Activated T-helper 1 cell treated with anti-CD3 and anti-CD28 coated beads, Interleukin-12 subunit alpha, Interleukin-12 subunit beta, Interleukin-2, Interleukin-4 antibody, amounts not matched to agents 30 ng/mL and 10 ng/mL and 1 ng/mL, durations not matched to agents 14 hours and 24 hours and 36 hours (primary cell): ENCODE data around the gene YTHDF1. TPM values are rescaled to one million over a fixed set of nuclear protein-coding genes. Genes with fewer than 3 reads are reported as not detected.

Experiments
- DNase-seq: peaks from one replicate; pipeline ENCODE4 v3.0.0; 2021; ENCODE audit warnings: low spot score
- H3K27ac Mint-ChIP-seq: one replicate; pipeline ENCODE4 v1.8.0; 2021; ENCODE audit warnings: mild to moderate bottlenecking, mixed read lengths
- H3K27me3 Mint-ChIP-seq: one replicate; pipeline ENCODE4 v1.8.0; 2022; ENCODE audit warnings: mild to moderate bottlenecking, moderate library complexity, mixed read lengths; ENCODE audit not compliant: insufficient read depth
- H3K36me3 Mint-ChIP-seq: one replicate; pipeline ENCODE4 v1.8.0; 2021; ENCODE audit warnings: low read depth, mixed read lengths
- H3K4me1 Mint-ChIP-seq: one replicate; pipeline ENCODE4 v1.8.0; 2021; ENCODE audit warnings: low read depth, mixed read lengths
- H3K4me3 Mint-ChIP-seq: one replicate; pipeline ENCODE4 v1.8.0; 2021; ENCODE audit warnings: mild to moderate bottlenecking, moderate library complexity, mixed read lengths
- H3K9me3 Mint-ChIP-seq: one replicate; pipeline ENCODE4 v1.8.0; 2021; ENCODE audit warnings: mixed read lengths
- intact Hi-C: fragments of 100-400 bp; cut with micrococcal nuclease; formaldehyde crosslinking; loops from one replicate; pipeline ENCODE4 v1.15.1; 2024
- total RNA-seq: library from RNA; stranded (reverse); gene quantifications from 2 replicates; pipeline ENCODE4 v1.2.3, GENCODE V29; 2022

Gene YTHDF1
- total RNA-seq, 1 donor from 2014 or later: 49.0 TPM

DNA sequence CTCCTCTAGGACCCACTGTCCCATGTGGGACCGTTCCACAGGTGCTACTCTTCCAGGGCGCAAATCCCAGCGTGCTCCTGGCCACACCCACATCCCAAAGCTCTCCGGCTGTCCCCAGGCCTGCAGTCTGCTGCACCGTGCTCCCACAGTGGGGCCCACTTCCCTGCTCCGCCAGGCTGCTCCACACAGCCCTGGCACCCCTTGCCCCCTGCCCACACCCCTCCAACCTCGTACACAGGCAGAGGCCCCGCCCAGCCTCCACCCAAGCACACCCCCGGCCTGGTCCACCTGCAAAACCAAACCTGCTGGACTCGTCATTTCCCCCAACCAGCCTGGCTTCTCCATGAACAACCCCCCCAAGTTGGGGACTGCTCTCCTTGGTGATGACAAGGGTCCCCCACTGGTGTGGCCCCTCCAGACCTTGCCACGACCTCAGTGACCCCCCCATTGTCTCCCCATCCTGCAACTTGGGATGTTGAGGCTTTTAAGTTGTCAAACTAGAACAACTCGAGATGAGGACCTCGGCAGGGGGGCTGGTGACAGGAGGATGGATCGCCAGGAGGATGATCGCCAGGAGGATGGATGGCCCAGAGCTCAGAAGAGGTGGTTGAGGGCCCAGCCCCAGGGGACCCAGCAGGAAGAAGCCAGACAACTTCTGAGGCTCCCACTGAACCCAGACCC lies 27.1 kb downstream of the YTHDF1 start:
- Mint-ChIP-seq H3K9me3 (no peaks in the 10 kb centered on the region), H3K27me3 (no peaks in the 10 kb centered on the region), H3K4me3 (no peak overlapping the region), H3K36me3 (no peaks in the 10 kb centered on the region), H3K4me1 (no peaks in the 10 kb centered on the region), H3K27ac (no peak overlapping the region)
- intact Hi-C loops: no loop called here
- DNase-seq: no peak

DNA sequence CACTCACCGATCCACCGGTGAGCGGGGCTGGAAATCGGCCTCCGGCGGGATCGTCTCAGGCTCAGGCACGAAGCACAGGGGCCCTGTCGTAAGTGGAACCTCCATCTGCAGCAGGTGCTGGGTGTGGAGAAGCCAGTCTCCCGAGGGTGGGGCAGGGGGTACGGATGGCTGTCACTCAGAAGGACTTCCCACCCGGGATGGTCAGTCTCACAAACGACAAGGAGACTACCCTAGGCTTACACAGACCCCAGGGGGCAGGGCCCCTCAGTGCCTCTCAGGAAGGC lies 27.8 kb downstream of the YTHDF1 start:
- no peaks in the 10 kb centered on the region for H3K9me3 Mint-ChIP-seq
- H3K4me1 Mint-ChIP-seq: no peaks in the 10 kb centered on the region
- no peak for DNase-seq
- H3K36me3 Mint-ChIP-seq: no peaks in the 10 kb centered on the region
- H3K27ac Mint-ChIP-seq: no peak overlapping the region
- no peak overlapping the region for H3K4me3 Mint-ChIP-seq
- no peaks in the 10 kb centered on the region for H3K27me3 Mint-ChIP-seq
- intact Hi-C loops: no loop called here

DNA sequence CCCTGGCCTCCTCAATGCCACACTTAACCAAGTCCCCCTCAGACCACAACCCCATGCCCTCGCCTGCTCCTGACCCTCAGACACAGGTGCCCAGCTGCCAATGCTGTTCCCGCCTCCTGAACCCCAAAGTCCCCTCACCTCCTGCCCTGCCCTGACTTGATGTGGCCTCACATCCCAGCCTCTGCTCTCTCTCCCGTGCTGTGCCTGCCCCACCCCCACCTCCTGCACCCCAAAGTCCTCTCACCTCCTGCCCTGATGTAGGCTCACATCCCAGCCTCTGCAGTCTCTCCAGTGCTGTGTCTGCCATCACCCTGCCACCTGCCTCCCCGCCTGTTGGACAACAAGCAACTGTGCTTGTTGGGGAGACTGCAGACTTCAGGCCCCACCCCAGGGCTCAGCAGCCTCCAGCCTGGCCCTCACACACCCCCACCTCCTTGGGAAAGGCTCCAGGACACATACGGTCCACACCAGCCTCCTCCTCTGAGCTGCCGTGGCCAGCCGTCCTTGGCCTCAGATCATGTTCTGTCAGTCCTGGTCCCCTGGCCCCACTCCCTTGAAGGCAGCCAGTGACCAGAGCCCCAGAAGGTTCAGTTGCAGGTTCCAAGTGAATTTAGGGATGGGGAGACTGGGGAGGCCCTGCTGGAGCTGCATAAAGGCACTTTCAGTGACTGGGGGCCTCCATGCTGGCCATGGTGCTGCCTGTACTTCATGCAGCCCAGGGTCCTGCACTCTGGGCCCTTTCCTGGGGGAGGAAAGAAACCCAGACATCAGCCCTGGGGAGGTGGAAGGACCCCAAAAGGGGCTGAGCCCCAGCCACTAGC lies 28.4 kb downstream of the YTHDF1 start:
- Mint-ChIP-seq H3K9me3 (no peaks in the 10 kb centered on the region), H3K36me3 (no peaks in the 10 kb centered on the region), H3K4me1 (no peaks in the 10 kb centered on the region), H3K27ac (no peak overlapping the region), H3K4me3 (no peak overlapping the region), H3K27me3 (no peaks in the 10 kb centered on the region)
- intact Hi-C loops: no loop called here
- DNase-seq: no peak

DNA sequence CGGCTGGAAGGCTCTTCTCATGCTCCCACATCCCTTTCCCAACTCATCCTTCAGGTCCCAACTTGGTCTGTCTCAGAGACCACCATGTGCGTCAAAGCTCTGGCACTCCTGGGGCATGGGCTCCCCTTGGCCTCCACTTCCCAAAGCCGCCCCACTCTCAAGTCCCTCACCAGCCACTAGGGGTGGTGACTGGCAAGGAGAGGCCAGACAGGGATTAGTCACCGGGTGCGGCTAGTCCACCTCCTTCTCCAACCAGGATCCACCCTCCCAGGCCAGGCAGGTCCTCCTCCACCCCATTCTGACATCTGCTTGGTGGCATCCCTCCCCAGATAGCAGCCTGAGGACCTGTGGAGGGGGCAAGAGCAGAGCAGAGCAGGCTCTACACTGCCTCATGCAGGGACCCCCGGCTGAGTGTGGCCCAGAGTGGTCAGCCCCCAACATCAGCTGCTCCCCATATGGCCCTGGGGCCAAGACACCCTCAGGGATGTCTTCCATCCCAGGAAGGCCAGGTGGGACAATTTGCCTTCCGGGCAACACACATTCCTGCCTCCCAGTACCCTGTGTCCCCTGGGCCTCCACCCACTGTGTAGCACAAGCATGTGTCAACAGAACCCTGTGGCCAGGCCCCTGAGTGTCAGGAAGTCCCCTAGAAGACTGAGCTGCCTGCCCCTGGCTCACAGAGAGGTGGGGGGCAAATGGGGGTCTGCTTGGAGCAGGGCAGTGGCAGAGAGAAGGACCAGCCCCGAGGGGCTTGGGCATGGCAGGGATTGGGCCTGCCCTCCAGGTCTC lies 29.2 kb downstream of the YTHDF1 start:
- no peak for DNase-seq
- H3K27me3 Mint-ChIP-seq: no peaks in the 10 kb centered on the region
- no peaks in the 10 kb centered on the region for H3K36me3 Mint-ChIP-seq
- no peak overlapping the region for H3K27ac Mint-ChIP-seq
- no peaks in the 10 kb centered on the region for H3K9me3 Mint-ChIP-seq
- H3K4me3 Mint-ChIP-seq: no peak overlapping the region
- H3K4me1 Mint-ChIP-seq: no peaks in the 10 kb centered on the region
- intact Hi-C loops: no loop called here

DNA sequence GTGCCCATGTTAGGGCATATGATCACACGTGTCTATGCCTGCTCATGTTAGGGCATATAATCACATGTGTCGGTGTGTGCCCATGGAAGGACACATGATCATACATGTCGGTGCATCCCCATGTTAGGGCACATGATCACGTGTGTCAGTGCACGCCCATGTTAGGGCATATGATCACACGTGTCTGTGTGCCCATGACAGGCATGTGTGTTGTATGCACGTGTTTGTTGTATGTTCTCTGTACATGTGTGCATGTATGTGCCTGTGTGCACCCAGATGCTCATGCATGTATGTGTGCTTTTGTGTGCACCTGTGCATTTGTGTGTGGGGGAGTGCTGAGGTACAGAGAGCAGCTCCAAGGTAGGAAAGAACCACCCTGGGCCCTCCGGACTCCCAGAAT lies 29.8 kb downstream of the YTHDF1 start:
- no peaks in the 10 kb centered on the region for H3K27me3 Mint-ChIP-seq
- no peaks in the 10 kb centered on the region for H3K36me3 Mint-ChIP-seq
- no peak overlapping the region for H3K4me3 Mint-ChIP-seq
- H3K9me3 Mint-ChIP-seq: no peaks in the 10 kb centered on the region
- H3K27ac Mint-ChIP-seq: no peak overlapping the region
- H3K4me1 Mint-ChIP-seq: no peaks in the 10 kb centered on the region
- no peak for DNase-seq
- intact Hi-C loops: no loop called here

DNA sequence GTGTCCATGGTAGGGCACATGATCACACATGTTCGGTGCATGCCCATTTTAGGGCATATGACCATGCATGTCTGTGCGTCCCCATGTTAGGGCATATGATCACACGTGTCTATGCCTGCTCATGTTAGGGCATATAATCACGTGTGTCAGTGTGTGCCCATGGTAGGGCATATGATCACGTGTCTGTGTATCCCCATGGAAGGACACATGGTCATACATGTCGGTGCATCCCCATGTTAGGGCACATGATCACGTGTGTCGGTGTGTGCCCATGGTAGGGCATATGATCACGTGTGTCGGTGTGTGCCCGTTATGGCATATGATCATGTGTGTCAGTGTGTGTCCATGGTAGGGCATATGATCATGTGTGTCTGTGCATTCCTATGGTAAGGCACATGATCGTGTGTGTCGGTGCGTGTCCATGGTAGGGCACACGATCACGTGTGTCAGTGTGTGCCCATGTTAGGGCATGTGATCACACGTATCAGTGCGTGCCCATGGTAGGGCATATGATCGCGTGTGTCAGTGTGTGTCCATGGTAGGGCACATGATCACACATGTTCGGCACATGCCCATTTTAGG lies 30.6 kb downstream of the YTHDF1 start:
- intact Hi-C loops: no loop called here
- Mint-ChIP-seq H3K9me3 (no peaks in the 10 kb centered on the region), H3K27ac (no peak overlapping the region), H3K27me3 (peaks cover 3% of the 10 kb centered on the region), H3K4me3 (no peak overlapping the region), H3K36me3 (no peaks in the 10 kb centered on the region), H3K4me1 (no peaks in the 10 kb centered on the region)
- no peak for DNase-seq

DNA sequence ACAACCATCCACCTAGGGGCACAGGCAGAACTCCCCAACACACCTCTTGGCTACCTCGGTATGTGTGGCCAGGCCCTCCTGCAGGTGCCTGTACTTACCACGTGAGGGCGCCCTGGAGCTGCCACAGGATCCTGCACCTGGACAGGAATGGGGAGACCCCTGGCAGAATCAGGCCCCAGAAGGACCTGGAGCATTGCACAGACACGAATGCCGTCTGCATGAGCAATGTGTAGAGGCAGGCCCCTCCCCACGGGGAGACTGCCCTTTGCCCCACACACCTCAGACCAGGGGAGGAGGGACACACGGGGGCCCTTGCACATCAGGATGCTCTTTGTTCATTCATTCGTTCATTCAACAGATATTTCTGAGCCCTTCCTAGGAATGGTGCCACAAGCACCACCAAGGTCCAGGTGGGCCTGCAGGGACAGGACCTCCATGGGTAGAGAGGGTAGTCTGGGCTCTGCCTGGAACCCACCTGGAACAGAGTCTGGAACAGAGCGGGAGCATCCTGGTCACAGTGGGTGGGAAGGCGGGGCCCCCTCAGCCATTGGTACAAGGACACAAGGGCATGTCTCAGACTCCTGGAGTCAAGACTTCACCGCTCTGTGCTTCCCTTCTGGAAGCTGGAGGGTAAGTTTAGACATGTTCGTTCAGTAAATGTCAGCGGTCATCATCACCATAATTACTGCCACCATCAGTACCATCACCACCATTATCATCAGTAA lies 32.3 kb downstream of the YTHDF1 start:
- no peaks in the 10 kb centered on the region for H3K36me3 Mint-ChIP-seq
- peaks cover 10% of the 10 kb centered on the region for H3K27me3 Mint-ChIP-seq
- intact Hi-C loops: no loop called here

DNA sequence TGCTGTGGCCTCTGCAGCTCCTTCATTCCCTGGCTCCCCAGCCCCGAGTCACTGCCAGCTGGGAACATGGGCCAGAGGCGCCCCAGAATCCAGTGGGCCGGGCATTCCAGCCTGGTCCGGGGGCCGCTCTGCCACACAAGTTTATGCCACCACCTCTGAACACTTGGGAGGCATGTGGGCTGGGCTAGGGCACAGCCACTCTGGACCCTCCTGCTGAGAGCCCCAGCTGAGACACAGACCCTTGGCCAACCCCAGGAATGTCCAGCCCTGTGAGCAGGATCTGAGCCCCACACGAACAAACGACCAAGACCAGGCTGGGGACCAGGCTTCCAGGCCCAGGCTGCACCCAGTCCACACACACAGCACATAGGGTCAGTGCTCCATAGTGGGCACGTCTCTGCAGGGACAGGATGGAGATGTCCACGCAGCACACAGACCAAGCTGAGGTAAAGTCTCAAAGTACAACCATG lies 33.0 kb downstream of the YTHDF1 start:
- Mint-ChIP-seq H3K4me3 (no peak overlapping the region), H3K9me3 (no peaks in the 10 kb centered on the region), H3K27me3 (peaks cover 10% of the 10 kb centered on the region), H3K36me3 (no peaks in the 10 kb centered on the region), H3K27ac (no peak overlapping the region), H3K4me1 (no peaks in the 10 kb centered on the region)
- intact Hi-C loops: no loop called here
- no peak for DNase-seq

More for the DNA sequence above, 32.3 kb downstream of the YTHDF1 start:
- DNase-seq: peak; percentile 16
- Mint-ChIP-seq H3K9me3 (no peaks in the 10 kb centered on the region), H3K27ac (no peak overlapping the region), H3K4me1 (no peaks in the 10 kb centered on the region), H3K4me3 (no peak overlapping the region)

DNA sequence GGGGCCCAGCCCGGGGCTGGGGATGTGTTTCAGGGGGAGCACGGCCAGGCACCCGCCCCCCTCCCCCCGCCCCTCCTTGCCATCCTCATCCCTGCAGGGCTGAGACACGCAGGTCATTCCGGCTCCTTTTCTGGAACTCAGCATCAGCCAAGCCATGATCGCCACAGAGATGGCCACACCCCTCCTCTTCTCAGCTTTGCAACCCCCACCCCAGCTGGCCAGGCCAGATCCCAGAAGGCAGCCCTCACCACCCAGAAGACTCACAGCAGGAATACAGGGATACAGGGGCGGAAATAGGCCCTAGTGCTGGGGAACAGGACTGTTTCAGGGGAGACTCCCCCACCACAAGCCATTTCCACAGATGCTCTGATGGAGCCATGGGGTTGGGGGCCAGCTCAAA lies 33.5 kb downstream of the YTHDF1 start:
- H3K4me1 Mint-ChIP-seq: no peaks in the 10 kb centered on the region
- no peaks in the 10 kb centered on the region for H3K9me3 Mint-ChIP-seq
- H3K4me3 Mint-ChIP-seq: no peak overlapping the region
- H3K27ac Mint-ChIP-seq: no peak overlapping the region
- no peaks in the 10 kb centered on the region for H3K36me3 Mint-ChIP-seq
- intact Hi-C loops: no loop called here
- no peak for DNase-seq
- peaks cover 10% of the 10 kb centered on the region for H3K27me3 Mint-ChIP-seq

DNA sequence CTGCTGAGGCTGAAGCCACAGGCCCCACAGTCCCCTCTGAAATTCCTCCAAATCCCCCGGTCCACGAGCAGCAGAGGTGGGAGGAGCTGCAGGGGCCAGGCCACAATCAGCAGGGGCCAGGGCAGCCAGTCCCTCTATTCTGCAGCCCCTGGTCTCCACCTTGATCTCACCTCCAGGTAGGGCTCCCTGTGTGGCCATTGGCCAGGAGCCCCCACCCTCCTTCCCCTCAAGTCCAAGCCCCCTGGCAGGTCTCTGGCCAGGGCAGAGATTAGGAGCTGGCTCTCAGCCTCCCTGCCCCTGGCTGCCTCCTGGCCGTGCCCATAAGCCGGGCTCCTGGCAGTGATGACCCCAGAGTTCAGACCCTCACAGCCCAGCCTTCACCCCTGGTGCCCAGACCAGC lies 34.7 kb downstream of the YTHDF1 start:
- Mint-ChIP-seq H3K27me3 (peaks cover 13% of the 10 kb centered on the region), H3K9me3 (no peaks in the 10 kb centered on the region), H3K27ac (no peak overlapping the region), H3K4me3 (no peak overlapping the region), H3K36me3 (no peaks in the 10 kb centered on the region), H3K4me1 (no peaks in the 10 kb centered on the region)
- DNase-seq: no peak
- intact Hi-C loops: no loop called here

DNA sequence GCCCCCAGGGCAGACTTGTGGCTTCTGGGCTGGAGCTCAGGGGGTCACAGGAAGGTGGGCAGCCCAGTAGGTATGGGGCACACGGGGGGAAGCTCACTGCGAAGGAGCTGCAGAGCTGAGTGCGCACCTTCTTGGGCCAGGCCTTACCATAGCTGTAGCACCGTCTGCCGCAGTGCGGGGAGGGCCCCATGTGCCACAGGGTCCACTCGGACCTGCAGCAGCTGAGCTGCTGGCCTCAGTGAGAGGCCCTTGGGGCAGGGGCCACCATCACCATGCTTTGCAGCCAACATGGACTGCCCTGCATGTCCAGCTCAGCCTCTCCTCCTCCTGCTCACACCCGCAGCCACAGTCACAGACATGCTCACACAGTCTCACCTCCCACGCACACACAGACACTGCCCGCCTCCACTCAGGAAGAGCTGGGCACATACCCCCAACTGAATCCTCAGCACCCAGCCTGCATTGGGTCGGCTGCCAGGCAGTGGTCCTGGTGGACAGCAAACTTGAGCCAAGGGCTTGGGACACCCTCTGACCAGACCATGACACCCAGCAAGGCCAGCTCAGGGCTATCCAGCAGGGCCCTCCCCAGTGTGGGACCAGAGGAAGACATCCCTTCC lies 35.3 kb downstream of the YTHDF1 start:
- intact Hi-C loops: no loop called here
- H3K9me3 Mint-ChIP-seq: no peaks in the 10 kb centered on the region
- H3K27ac Mint-ChIP-seq: peak overlapping the region; percentile 40
- peaks cover 16% of the 10 kb centered on the region for H3K27me3 Mint-ChIP-seq
- H3K4me1 Mint-ChIP-seq: no peaks in the 10 kb centered on the region
- H3K36me3 Mint-ChIP-seq: no peaks in the 10 kb centered on the region
- DNase-seq: no peak
- H3K4me3 Mint-ChIP-seq: no peak overlapping the region
